NOMO-1 treated with dmso at 0.1 percent for 144 hours (cell line): ENCODE measurements around the gene HSDL1.
"Not testable (repeated sequence)": the region's sequence is repeated elsewhere in the genome, so short reads cannot be mapped to it uniquely, and the experiment has no call there.

Source experiments
- DNase-seq: peaks from one replicate; lab custom pipeline; 2025; ENCODE audit not compliant: unreplicated experiment; lab: John Stamatoyannopoulos, UW

HSDL1 gene

DNA sequence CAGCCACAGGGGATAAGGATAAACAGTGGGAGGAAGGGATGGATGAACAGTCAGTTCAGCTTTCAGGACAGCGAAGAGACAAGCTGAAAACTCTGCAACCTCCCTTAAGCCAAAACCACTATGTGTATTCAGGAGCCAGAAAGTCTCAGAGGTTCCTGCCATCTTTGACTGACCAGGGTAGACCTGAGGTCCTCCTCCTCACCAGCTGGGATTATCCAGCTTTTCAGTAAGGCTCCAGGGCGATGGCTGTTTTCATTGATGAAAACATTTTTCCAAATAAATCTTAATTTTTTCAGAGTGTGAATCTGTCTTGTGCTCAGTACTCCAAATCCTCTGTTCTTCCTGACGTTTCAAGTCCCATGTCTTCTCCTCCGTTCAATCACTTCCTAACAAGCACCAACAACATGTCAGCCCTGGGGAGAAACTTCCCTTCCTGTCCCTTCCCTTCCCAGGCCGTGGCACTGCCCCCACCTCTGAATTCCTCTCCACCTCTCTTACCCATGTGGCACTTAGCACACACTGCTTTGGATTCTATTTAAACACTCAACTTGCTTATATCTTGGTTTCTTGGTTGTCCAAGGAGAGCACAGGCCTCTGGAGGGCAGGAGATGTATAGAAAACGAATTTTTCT lies 5.2 kb downstream of the HSDL1 start:
- DNase-seq: no peak

DNA sequence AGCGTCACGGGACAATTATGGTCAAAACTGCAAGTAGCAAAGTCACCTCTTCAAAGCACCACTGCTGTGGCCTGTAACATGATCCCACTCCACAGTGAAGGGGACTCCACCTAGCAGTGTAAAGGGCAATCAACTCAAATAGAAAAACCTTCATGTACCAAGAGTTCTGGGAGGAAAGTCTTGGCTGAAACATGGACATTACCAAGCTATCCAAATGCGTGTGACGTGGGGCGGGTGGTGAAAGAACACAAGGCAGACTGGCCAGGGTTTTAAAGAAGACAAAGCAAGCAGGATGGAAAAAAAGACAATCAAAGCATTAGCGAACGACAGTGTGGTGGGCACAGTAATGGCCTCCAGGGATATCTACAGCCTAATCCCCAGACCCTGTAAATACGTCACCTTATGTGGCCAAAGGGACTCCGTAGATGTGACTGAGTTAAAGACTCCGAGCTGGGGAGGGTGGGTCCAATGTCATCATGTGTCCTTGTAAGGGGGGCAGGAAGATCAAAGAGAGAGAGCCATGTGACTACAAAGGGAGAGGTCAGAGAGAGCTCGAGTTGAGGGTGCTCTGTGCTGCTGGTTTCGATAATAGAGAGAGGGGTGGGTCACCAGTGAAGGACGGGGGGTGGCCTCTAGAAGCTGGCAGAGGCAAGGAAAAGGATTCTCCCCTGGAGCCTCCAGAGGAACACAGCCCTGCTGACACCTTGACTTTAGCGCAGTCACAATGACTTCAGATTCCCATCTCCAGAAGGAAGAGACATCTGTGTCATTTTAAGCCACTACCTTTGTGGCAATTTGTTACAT lies 6.0 kb downstream of the HSDL1 start:
- DNase-seq: no peak

DNA sequence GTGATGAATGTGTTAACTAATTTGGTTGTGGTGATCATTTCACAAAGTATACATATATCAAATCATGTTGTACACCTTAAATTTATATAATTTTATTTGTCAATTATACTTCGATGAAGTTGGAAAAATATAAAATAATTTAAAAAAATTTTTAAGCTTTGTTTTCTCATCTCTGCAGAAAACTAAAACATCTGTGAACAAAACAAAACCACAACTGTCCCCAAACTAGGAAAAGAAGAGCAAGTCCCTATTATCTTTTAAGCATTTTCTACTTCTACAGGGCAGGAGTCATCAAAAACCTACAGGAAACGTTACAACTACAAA lies 6.5 kb downstream of the HSDL1 start:
- no peak for DNase-seq

DNA sequence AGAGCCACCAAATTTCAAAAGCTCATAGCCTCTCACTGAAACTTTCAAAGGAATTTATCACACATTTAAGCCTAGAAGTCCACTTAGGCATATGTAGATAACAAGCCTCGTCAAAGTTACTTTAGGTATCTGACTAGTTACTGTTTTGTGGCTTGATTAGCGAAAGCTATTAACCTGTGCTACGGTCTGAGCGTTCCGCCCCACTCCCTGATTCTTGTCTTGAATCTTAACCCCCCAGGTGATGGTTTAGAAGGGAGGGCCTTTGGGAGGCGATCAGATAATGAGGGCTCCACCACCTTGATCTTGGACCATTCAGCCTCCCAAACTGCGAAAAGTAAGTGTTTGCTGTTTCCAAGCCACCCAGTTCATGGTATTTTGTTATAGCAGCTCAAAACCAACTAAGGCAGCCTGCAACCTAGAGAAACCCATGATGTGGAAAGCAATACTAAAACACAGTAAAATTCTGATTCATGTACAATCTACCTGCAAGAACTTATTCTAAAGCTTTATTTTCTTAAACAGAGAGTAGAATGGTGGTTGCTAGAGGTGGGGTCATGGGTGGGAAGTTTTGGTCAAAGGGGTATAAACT lies 7.1 kb downstream of the HSDL1 start:
- no peak for DNase-seq

DNA sequence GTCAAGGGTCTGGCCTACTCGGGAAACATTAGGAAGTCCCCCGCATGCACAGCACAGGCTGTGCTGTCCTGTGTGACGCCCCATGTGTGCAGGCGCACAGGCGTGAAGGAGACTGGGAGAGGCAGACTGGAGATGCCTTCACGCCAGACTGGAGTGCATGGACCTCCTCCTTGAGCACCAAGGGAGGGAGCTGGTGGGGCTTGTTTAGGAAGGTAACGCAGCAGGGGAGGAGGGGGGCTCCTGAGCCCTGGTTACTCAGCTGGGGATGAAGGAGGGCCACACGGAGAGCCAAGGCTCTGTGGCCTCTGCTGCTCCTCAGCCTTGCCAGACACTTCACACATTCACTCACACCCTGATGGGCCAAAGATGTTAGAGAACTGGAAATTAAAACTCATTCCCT lies 7.7 kb downstream of the HSDL1 start:
- DNase-seq: no peak

DNA sequence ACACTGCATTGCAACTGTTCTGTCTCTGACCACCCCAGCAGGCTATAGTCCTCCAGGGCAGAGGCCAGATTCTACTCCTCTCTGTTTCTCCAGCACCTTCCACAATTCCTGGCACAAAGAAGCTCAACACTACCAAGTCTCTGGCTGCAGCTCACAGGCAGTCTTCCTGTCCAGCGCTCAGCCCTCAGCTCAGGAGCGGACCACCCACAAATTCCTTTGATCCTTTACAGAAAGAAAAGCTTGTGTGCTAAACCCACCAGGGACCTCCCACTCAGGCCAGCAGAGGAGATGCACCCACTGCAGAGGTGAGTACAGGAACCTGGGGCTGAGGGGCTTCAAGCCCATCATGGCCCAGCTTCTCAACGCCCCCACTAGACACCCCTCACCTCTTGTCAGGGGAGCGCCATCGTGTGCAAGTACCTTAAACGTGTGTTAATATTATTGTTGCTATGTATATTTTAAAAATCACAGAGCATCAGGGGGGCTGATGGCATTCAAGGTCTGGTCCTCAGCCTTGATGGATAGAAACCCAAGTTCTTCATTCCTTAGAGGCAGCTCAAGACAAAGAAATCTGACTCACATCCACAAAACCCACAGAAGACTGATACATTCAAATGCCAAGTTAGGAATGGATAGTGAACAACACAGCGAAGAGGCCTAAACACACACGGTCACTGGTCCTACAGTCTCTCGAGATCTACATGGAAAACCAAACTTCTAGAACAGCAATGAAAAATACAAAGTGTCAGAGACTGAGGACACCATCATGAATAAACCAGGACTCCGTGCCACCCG lies 8.4 kb downstream of the HSDL1 start:
- DNase-seq: no peak

DNA sequence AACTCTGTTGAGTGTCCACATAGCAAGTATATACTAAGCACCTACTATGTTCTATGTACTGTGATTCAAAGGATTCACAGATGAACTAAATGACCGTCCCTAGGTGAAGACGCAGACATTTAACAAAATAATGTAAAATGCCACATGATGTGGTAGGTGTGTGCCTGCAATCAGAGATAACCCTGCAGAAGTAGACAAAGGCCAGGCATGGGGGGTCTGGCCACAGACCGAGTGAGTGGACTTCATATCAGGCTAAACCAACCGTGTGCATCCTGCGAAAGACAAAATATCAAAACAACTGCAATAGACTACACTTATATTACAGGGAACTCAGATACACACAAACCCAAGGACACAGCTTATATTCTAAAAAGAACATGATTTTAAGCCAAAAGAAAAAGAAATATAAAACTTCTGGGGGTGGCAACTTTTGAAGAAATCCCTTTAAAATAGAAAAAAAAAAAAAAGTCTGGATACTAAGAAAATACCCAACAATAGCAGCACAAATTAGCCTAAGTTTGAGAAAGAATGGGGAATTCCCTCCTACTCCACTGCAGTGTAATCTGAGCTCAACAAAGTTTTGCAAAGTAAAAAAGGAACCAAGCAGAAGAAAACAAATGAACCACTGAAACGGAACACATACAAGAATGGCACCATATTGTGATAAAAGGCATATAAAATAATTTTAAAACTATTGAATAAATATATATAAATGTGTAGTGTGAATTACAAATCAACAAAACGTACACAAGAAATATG lies 12.3 kb downstream of the HSDL1 start:
- no peak for DNase-seq

DNA sequence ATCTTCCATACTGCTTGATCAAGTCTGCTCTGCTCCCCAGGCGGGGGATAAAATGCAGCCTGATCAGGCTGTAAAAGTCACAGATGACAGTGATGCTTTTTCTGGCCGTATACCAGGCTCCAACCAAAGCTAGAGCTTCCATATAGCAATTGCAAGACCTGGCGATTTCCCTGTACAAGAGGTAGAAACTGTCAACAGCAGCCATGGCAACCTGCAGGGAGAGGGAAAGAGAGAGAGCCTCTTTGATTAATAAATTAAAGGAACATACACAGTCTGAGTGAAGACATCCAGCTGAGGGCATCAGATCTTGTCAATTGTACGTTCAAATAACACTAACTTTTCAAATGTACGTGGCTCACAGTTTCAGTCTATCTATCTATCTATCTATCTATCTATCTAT lies 13.9 kb downstream of the HSDL1 start:
- no peak for DNase-seq

DNA sequence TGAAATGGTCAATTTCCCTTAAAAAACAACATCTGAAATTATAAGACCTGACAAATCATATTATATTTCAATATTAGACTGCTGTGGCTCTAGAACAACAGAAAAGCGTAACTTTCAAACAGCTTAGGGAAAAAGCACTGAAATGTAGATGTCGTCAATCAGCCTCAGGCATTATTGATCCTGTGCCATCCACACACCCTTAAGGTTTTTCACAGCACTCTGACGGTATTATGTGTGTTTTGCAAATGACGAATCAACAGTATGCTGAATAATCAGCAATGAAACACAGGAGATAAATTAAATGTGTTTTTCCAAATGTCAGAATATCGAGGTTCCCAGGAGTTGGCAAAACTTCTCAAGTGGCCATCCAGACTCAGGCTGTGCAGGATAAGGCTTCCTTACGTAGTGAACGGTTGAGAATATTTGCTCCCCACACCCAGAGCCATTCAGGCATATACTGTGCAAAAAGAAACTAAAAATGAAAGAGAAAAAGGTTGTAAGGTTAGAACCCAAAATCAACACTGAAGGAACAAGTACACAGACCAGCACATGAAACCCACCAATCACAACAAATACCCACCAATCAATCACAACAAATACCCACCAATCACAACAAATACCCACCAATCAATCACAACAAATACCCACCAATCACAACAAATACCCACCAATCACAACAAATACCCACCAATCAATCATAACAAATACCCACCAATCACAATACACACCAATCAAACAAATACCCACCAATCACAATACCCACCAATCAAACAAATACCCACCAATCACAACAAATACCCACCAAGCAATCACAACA lies 20.5 kb downstream of the HSDL1 start:
- no peak for DNase-seq

DNA sequence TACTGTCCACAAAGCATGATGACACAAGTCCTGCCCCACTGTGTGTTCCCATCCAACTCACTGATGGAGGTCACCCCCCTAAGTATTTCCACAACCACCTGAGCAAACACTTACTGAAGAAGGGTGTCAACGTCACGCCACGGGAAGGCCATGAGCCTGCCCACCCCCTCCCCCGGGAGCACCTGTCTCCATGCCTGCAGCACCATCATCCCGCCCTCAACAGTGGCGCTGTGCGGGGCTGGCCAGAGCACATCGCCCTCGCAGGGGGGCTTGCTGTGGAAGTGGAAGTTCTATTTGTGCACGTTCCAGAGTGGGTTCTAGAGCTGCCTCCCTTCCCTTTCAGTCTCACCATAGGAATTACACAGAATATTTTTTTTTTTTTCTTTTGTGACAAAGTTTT lies 24.0 kb downstream of the HSDL1 start:
- DNase-seq: no peak

DNA sequence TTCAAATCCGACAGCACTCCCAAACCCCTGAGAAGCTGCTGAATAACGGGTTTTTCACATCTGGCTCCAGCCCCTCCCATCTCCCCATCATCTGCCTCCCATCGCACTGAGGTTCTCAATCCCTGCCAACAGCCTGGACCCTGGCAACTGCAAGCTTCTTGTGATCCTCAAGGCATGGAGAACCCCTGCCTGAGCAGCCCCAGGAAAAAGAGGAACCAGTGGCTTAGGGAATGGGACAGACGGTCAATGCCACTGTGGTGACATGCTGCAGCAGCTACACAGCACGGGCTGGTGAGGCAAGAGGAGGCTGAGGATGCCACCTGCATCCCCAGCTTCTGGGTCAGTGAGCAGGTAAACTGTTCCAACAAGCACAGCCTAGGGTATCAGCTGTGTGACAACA lies 25.0 kb downstream of the HSDL1 start:
- no peak for DNase-seq

DNA sequence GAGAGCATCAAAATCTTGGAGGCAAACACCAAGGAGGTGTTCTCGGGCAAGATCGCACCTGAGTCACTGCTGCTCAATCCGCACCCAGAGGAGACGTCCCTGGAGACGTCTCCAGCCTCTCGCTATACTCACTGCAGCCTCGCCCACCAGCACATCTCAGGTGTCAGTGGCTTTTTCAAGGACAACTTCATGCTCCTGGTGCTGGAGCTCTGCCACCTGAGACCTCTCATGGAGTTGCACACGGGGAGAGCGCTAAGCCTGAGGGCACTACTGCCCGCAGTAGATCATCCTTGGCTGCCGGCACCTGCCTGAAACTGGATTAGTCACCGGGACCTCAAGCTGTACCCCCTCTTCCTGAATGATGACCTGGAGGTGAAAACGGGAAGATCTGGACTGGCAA lies 25.6 kb downstream of the HSDL1 start:
- DNase-seq: no peak

DNA sequence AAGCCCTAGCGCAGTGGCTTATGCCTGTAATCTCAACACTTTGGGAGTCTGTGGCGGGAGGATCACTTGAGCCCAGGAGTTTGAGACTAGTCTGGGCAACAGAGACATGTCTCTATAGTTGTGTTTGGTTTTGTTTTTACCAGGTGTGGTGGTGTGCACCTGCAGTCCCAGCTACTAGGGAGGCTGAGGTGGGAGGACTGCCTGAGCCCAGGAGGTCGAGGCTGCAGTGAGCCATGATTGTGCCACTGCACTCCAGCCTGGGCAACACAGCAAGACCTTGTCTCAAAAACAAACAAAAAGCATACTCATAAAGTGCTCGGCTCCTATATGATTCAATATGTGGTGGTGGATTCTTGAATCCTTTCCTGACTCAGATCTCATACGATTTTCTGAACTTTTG lies 26.7 kb downstream of the HSDL1 start:
- DNase-seq: not testable (repeated sequence)

DNA sequence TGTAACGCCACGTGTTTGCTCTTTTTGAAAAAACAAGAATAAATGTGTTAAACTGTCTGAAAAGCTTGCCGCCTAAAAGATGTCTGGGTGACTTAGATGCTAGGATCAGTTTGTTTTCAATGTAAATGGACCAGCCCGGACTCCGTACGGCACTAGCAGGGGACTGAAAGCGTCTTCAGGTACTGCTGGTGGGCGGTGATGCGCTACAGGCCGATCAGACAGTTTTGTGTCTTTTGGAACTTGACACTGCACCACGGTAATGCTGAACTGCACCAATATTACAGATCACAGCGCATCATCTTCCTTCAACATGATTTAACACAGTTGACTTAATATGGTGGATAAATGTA lies 27.5 kb downstream of the HSDL1 start:
- DNase-seq: no peak

DNA sequence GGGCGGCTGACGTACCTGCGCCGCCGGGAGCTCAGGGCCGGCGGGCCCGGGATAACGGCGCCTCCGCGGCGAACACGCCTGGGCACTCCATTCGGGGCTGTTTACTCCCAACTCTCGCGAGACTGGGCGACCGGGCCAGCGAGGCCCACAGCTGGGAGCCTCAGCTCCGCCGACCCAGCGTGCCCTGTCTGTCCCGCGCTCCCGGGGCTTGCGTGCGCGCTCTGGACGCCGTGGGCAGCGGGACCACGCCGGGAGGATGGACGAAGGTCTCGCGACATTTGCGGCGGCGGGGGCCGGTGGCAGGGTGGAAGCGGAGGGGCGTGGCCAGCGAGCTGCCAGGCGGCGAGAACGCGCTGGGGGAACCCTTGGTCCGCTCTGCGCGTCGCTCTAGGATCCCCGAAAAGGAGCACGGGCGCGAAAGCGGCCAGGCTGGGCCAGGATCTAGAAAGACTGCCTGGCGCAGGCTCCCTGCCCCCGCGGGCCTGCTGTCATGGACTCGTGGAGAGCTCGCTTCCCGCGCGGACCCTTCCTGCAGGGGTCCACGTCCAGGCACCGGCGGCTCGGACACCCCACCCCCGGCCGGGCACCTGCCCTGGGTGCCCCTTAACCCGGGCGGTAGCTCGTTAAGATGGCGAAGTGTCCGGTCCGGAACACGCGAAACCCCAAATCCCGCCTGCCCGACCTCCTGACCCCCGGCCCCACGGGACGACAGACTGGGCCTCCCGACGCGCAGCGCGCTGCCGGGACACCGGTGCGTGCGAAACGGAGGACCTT lies 28.1 kb downstream of the HSDL1 start, which contains the start of gene MBTPS1:
Gene MBTPS1, minus strand, starts transcription at position 223 of the 774 bp plus-strand sequence. CDS start 15,159 bp downstream, outside the sequence.
- DNase-seq: peak; percentile 94

DNA sequence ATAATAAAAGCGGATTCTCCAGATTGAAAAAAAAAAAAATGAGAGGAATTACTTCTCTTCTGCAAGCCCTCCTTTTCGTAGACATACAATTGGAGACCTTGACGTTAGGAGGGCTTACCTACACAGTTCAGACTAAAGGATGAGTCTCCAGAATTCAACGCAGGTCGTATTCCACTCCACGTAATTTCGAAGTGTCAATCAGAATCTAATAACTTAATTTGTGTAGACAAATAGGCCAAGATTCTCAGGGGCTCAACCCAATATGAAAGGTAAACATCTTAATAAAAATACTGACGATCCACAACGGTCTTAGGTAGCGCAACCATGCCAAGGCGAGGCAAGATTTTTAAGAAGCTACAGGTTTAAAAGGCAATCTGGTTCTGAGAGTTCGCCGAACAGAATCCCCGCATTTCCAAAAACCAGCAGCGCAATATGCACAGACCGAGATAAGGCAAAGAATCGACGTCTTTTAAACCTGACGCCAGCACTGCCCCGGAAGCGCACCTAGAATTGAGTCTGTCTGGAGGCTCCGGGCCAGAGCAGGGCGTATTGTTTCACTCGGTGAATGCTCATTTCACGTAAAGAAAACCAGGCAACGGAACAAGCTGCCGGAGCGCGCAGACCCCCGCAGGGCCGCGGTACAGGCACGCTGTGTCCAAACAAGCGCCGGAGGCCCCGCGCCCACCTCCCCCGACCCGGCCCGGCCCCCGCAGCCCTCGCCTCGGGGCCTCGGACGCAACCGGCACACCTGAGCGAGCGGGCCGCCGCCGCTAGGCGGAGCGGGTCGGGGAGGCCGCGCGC lies 28.9 kb downstream of the HSDL1 start:
- peak; percentile 28 for DNase-seq

DNA sequence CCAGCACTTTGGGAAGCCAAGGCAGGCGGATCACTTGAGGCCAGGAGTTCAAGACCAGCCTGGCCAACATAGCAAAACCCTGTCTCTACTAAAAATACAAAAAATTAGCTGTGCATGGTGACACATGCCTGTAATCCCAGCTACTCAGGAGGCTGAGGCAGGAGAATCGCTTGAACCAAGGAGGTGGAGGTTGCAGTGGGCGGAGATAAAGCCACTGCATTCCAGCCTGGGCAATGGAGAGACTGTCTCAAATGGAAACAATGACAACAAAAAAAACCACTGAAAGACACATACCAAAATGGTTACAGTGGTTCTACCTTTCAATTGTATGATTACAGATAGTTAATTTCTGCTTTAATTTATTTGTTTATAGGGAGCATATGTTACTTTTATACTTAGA lies 33.0 kb downstream of the HSDL1 start:
- DNase-seq: not testable (repeated sequence)

DNA sequence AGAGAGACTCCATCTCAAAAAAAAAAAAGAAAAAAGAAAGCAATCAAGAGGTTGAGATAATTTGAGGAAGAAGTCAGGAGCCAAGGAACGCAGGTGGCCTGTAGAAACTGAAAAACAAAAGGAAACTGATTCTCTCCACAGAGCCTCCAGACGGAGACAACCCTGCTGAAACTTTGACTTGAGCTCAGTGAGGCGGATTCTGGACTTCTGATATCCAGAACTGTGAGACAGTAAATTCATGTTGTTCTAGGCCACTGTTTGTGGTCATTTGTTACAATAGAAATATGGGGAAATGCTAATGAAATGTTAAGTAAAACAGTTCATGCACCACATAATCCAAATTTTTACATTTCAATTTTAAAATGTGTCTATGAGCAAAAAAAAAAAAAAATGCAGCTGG lies 33.5 kb downstream of the HSDL1 start:
- no peak for DNase-seq

DNA sequence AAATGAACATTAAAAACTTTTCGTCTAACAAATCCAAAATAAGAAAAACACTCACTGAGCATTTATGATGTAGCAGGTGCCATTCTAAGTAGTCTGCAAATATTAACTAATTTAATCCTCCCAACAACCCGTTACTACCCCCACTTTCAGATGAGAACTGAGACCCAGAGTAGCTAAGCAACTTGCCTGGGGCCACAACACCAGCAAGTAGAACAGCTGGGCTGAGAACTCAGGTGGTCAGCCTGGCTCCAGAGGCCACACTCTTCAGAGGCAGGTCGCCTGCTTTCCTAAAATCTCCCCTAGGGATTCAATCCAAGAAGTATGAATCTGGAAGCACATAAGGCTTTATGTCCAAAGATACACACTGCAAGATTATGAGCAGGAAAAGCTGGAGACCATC lies 34.5 kb downstream of the HSDL1 start:
- no peak for DNase-seq
